IMR-90 (cell line): ENCODE measurements around the gene ZNF213. TPM values are rescaled to one million over a fixed set of nuclear protein-coding genes. Genes with fewer than 3 reads are reported as not detected.

Experiments used
- ATAC-seq: fragments of 200-7000 bp; cut with Tn5 transposase; 2 replicates; pipeline ENCODE4 v1.9.1; 2020; ENCODE audit warnings: low read depth, mild to moderate bottlenecking, moderate library complexity
- BruUV-seq: library from RNA; stranded (reverse); fragments of 400-500 nt; replicated peaks from 2 replicates; lab custom pipeline; 2021; lab: Mats Ljungman, UMichigan
- CTCF ChIA-PET: fragments of 300-600 bp; formaldehyde crosslinking; extraction: SDS; loops from one replicate; lab custom pipeline; 2021; ENCODE audit warnings: antibody characterized with exemption; lab: Yijun Ruan, JAX
- POLR2A ChIA-PET: fragments of 300-600 bp; sonication (Branson Sonifier 250); formaldehyde crosslinking; loops from one replicate; lab custom pipeline; 2022; ENCODE audit warnings: antibody characterized with exemption; ENCODE audit not compliant: unreplicated experiment; lab: Charles Lee
- DNase-seq: peaks from one replicate; pipeline ENCODE4 v3.0.0; 2013
- H2AFZ ChIP-seq: replicated peaks from 2 replicates; pipeline ENCODE3; 2013; ENCODE audit warnings: low read length, mild to moderate bottlenecking; ENCODE audit not compliant: poor library complexity
- H2AK5ac ChIP-seq: 2 replicates; pipeline ENCODE4 v1.6.1; 2013; ENCODE audit warnings: low read depth, low read length, inconsistent platforms
- H2AK9ac ChIP-seq: replicated peaks from 2 replicates; pipeline ENCODE3; 2013; ENCODE audit warnings: mild to moderate bottlenecking, low read depth, low read length, moderate library complexity; ENCODE audit not compliant: poor library complexity
- H2BK120ac ChIP-seq: 2 replicates; pipeline ENCODE4 v1.6.1; 2013; ENCODE audit warnings: low read depth, low read length, inconsistent platforms
- H2BK15ac ChIP-seq: 3 replicates; pipeline ENCODE4 v1.6.1; 2013; ENCODE audit warnings: low read depth, low read length, inconsistent platforms
- H2BK20ac ChIP-seq: 2 replicates; pipeline ENCODE4 v1.6.1; 2013; ENCODE audit warnings: low read depth, mild to moderate bottlenecking, inconsistent platforms, low read length, moderate library complexity
- H2BK5ac ChIP-seq: 2 replicates; pipeline ENCODE4 v1.6.1; 2013; ENCODE audit warnings: mild to moderate bottlenecking, low read depth, low read length, inconsistent platforms; ENCODE audit not compliant: poor library complexity, severe bottlenecking
- H3K14ac ChIP-seq: replicated peaks from 2 replicates; pipeline ENCODE4 v1.6.1; 2013; ENCODE audit warnings: low read depth, low read length, inconsistent platforms
- H3K18ac ChIP-seq: 2 replicates; pipeline ENCODE4 v1.6.1; 2013; ENCODE audit warnings: low read depth, low read length, control low read depth
- H3K23ac ChIP-seq: 2 replicates; pipeline ENCODE4 v1.6.1; 2013; ENCODE audit warnings: low read depth, low read length, inconsistent platforms
- H3K27ac ChIP-seq: 2 replicates; pipeline ENCODE4 v1.5.1; 2013; ENCODE audit warnings: mild to moderate bottlenecking, control low read depth, low read length; ENCODE audit not compliant: insufficient read depth
- H3K27me3 ChIP-seq: 2 replicates; pipeline ENCODE4 v1.6.1; 2013; ENCODE audit warnings: low read length; ENCODE audit not compliant: control insufficient read depth, insufficient read depth
- H3K36me3 ChIP-seq: 2 replicates; pipeline ENCODE4 v1.6.1; 2013; ENCODE audit warnings: low read length, mixed read lengths; ENCODE audit not compliant: control insufficient read depth, insufficient read depth
- H3K4ac ChIP-seq: 2 replicates; pipeline ENCODE4 v1.6.1; 2013; ENCODE audit warnings: low read depth, low read length, inconsistent platforms
- H3K4me1 ChIP-seq: 2 replicates; pipeline ENCODE4 v1.6.1; 2013; ENCODE audit warnings: low read length, mixed read lengths; ENCODE audit not compliant: control insufficient read depth, insufficient read depth
- H3K4me2 ChIP-seq: 2 replicates; pipeline ENCODE4 v1.6.1; 2013; ENCODE audit warnings: low read depth, mild to moderate bottlenecking, control low read depth, low read length, moderate library complexity
- H3K4me3 ChIP-seq: 2 replicates; pipeline ENCODE4 v1.5.1; 2013; ENCODE audit warnings: low read depth, mild to moderate bottlenecking, control low read depth, low read length, moderate library complexity; ENCODE audit not compliant: insufficient read depth
- H3K56ac ChIP-seq: 2 replicates; pipeline ENCODE4 v1.6.1; 2013; ENCODE audit warnings: low read length, inconsistent platforms; ENCODE audit not compliant: insufficient read depth; ENCODE audit errors: extremely low read depth
- H3K79me1 ChIP-seq, 2 experiments: 2 replicates each; pipeline ENCODE4 v1.6.1; 2013; ENCODE audit warnings: low read length in 2 of 2, inconsistent platforms in 1 of 2, low read depth in 1 of 2
- H3K9ac ChIP-seq: 2 replicates; pipeline ENCODE4 v1.6.1; 2013; ENCODE audit warnings: low read depth, low read length, control low read depth
- H3K9me1 ChIP-seq: 2 replicates; pipeline ENCODE4 v1.6.1; 2013; ENCODE audit warnings: low read length, inconsistent platforms; ENCODE audit not compliant: insufficient read depth
- H3K9me3 ChIP-seq: 2 replicates; pipeline ENCODE4 v1.6.1; 2013; ENCODE audit warnings: low read length; ENCODE audit not compliant: control insufficient read depth, insufficient read depth
- H4K20me1 ChIP-seq: 2 replicates; pipeline ENCODE4 v1.6.1; 2013; ENCODE audit warnings: low read length, inconsistent platforms; ENCODE audit not compliant: insufficient read depth
- H4K5ac ChIP-seq: 2 replicates; pipeline ENCODE4 v1.6.1; 2013; ENCODE audit warnings: mild to moderate bottlenecking, low read depth, low read length, control low read depth
- H4K8ac ChIP-seq, 2 experiments: 2 replicates each; pipeline ENCODE4 v1.6.1; 2013; ENCODE audit warnings: low read depth in 2 of 2, low read length in 2 of 2, control low read depth in 1 of 2, inconsistent platforms in 1 of 2
- H4K91ac ChIP-seq: 2 replicates; pipeline ENCODE4 v1.6.1; 2013; ENCODE audit warnings: low read depth, low read length, inconsistent platforms; ENCODE audit not compliant: insufficient read depth
- FOS ChIP-seq: fragments of 150-350 bp; IDR thresholded peaks from 2 replicates; pipeline ENCODE4 v1.6.1; 2016; ENCODE audit warnings: low read depth, low read length
- WGBS, 2 experiments: methylation state at CpG; one replicate each; pipeline versions ENCODE4 v1.1.5 to v1.1.7; 2013; ENCODE audit warnings: missing lambda C conversion rate in 2 of 2; ENCODE audit not compliant: insufficient read length in 1 of 2; ENCODE audit errors: extremely low coverage in 2 of 2; 5-methylcytosine and 5-hydroxymethylcytosine counted together
- dilution Hi-C: fragments of 300-500 bp; cut with HindIII; formaldehyde crosslinking; loops from one replicate; pipeline ENCODE4 v1.14.3; 2018; ENCODE audit warnings: low sequenced_read_pairs; ENCODE audit not compliant: unreplicated experiment
- in situ Hi-C: fragments of 300-500 bp; cut with MboI; formaldehyde crosslinking; loops from 3 replicates; pipeline ENCODE4 v1.14.3; 2019; ENCODE audit warnings: low sequenced_read_pairs, inconsistent platforms, mixed read lengths
- intact Hi-C: fragments of 100-400 bp; cut with micrococcal nuclease; formaldehyde crosslinking; loops from 2 replicates; pipeline ENCODE4 v1.10.0; 2022
- polyA plus RNA-seq, 3 experiments: library from polyadenylated mRNA; depleted of rRNA; stranded (reverse); fragments of >200 nt; gene quantifications; 2 replicates each; pipeline ENCODE4 v1.2.3, GENCODE V29; 2012; ENCODE audit warnings: low replicate concordance in 1 of 3
- total RNA-seq: library from RNA; depleted of rRNA; stranded (reverse); fragments of >200 nt; gene quantifications from 2 replicates; pipeline ENCODE4 v1.2.3, GENCODE V29; 2012
- TF ChIP-seq, protein P1 (sequence below): conservative IDR thresholded peaks from 2 replicates; pipeline ENCODE4 v1.5.1; 2012; ENCODE audit warnings: mild to moderate bottlenecking, low read depth, low read length, improper control_type of control experiment

The ZNF213 gene
- total and polyA plus RNA-seq, 2 of the 4 experiments (the other 2 are of a cell fraction): 0.72 to 4.0 TPM

DNA sequence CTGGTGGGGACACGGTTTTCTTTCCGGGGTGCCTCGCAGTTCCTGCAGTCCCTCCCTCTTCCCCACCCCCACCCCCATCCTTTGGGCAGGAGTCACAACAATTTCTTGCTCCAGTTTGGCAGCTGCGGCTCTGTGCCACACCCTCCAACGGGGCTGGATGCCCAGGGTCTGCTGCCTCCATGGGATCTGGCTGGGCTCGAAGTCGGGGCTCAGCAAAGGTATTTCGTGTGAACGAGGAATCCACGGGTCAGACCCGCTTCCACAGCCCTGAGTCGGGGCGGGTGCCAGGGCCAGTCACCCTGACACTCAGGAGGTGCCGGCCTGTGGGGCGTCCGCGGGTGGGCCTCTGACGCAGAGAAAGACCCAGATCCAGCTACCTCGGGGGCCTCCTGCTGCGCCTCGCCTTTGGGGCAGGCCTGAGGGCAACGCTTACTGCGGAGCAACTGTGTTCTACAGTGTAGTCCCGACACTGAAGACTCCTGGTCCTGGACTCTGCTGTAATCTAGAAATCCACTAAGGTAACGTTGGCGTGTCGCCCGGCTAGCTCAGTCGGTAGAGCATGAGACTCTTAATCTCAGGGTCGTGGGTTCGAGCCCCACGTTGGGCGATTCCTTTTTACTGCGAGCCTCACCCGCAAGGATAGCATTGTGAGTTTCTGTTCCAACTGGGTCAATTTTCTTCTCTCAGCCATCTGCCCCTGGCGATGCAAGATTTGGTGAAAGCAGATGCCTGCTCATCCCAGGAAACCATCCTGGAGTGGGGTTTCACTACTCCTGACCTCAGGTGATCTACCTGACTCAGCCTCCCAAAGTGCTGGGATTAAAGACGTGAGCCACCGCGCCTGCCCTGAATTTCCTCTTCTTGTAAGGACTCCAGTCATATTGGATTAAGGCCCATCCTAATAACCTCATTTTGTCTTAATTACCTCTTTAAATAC lies 40.6 kb downstream of the ZNF213 start:
- no peak overlapping the region for H2BK20ac ChIP-seq
- H3K4me3 ChIP-seq: peak overlapping the region; percentile 20; the same call in 1 of the 2 replicates
- in situ Hi-C loops: no loop called here
- peaks cover 49% of the 10 kb centered on the region for H3K27me3 ChIP-seq
- H3K23ac ChIP-seq: no peak overlapping the region; the same call in 1 of the 2 replicates
- H4K20me1 ChIP-seq: peaks cover 9% of the 10 kb centered on the region
- H2BK5ac ChIP-seq: no peak overlapping the region
- peak; percentile 42; the same call in 1 of the 2 replicates for TF ChIP-seq FOS
- TF ChIP-seq, protein P1, sequence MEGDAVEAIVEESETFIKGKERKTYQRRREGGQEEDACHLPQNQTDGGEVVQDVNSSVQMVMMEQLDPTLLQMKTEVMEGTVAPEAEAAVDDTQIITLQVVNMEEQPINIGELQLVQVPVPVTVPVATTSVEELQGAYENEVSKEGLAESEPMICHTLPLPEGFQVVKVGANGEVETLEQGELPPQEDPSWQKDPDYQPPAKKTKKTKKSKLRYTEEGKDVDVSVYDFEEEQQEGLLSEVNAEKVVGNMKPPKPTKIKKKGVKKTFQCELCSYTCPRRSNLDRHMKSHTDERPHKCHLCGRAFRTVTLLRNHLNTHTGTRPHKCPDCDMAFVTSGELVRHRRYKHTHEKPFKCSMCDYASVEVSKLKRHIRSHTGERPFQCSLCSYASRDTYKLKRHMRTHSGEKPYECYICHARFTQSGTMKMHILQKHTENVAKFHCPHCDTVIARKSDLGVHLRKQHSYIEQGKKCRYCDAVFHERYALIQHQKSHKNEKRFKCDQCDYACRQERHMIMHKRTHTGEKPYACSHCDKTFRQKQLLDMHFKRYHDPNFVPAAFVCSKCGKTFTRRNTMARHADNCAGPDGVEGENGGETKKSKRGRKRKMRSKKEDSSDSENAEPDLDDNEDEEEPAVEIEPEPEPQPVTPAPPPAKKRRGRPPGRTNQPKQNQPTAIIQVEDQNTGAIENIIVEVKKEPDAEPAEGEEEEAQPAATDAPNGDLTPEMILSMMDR: no peak
- H3K36me3 ChIP-seq: no peaks in the 10 kb centered on the region
- no peak overlapping the region for H3K27ac ChIP-seq
- ATAC-seq: peak; percentile 58
- no peak overlapping the region for H4K91ac ChIP-seq
- no peak overlapping the region for H2AK5ac ChIP-seq
- no peaks in the 10 kb centered on the region for H3K9me3 ChIP-seq
- no peak overlapping the region for H2AK9ac ChIP-seq
- BruUV-seq: no TSS peak
- CTCF ChIA-PET: interaction anchor here (0.6 kb wide), 1 partner anchor 13 kb away, joined by 3 read pairs; no protein-coding TSS in a partner anchor
- POLR2A ChIA-PET: interaction anchor here (0.6 kb wide), 1 partner anchor 15 kb away, joined by 10 read pairs; no protein-coding TSS in a partner anchor
- H3K4me2 ChIP-seq: no peak overlapping the region
- peak overlapping the region; percentile 77 for H2AFZ ChIP-seq
- intact Hi-C loops: no loop called here
- peak; percentile 53 for DNase-seq
- H3K4me1 ChIP-seq: peaks cover 2% of the 10 kb centered on the region; the same call in 1 of the 2 replicates
- H3K9ac ChIP-seq: no peak overlapping the region
- no peak overlapping the region for H2BK120ac ChIP-seq
- 3% methylated on average over 26 of the region's 39 CpGs; no CpG with 5 or more reads in 1 of the 2 experiments for WGBS, 2 experiments
- H3K18ac ChIP-seq: no peak overlapping the region
- no peak overlapping the region for H3K14ac ChIP-seq
- no peaks in the 10 kb centered on the region for H3K79me1 ChIP-seq
- dilution Hi-C loops: no loop called here
- H2BK15ac ChIP-seq: no peak overlapping the region
- H3K56ac ChIP-seq: no peak overlapping the region
- H3K9me1 ChIP-seq: 0 out of 2 replicates have a peak, but pooled peaks cover 2% of the 10 kb centered on the region
- no peak overlapping the region for H4K8ac ChIP-seq
- no peak overlapping the region for H3K4ac ChIP-seq
- no peak overlapping the region for H4K5ac ChIP-seq
